Measurements from ENCODE around the gene KLC1.

- TF ChIP-seq CTCF (IDR thresholded peaks at IDR 0.05), result no peak
- no peak for TF ChIP-seq EZH2 (IDR thresholded peaks at IDR 0.05; ENCODE audit: borderline replicate concordance, insufficient read depth, low read depth, low read length, poor library complexity, severe bottlenecking)
Measured at GRCh38 chr14:103684471-103684870, 55.5 kb downstream of the KLC1 start.

Data from B cell (primary cell).